ENCODE results near the gene AMOTL1. TPM values are rescaled to one million over a fixed set of nuclear protein-coding genes. Genes with fewer than 3 reads are reported as not detected.

AMOTL1 gene
- total and polyA plus RNA-seq, 12 donors: 3.0 to 26.7 (median 19.5) TPM

DNA sequence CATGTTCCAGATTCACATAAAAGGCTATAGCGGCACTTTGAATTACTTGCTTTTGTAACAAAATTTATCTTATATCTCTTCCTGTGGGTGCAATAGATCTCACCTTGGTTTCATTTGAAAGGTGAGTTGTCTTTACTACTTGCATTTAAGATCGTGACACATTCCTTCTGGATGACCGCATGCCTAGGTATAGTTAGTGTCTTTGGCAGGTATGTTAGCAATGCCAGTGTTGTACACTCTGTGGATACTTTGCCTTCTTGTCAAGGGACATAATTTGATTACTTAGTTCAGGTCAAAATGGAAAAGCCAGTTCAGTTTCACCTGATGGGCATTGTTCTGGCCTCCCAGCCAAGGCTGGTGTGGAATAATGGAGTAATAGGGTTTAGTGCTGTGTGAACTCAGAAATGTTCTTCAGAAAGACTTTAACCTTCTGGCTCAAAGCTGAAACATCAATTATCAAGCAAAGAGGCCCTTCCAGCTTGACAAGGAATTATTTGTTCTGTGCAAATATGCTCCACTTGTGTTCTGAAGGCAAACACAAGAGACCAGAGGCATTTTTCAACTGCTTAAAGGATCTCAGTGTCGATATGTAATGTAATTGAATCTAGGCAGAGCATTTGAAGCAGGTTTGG, 64.6 kb downstream of the AMOTL1 start:
- Histone ChIP-seq H3K36me3 (replicated peaks in 1 of 2) (peaks cover 0 to 20% of the 10 kb centered on the region in 2 donors), H3K9me3 (replicated peaks in 1 of 3) (no peaks in the 10 kb centered on the region), H3K27me3 (no peaks in the 10 kb centered on the region), H3K27ac (no peak overlapping the region), H3K4me3 (no peak overlapping the region), H3K4me1 (replicated peaks in 1 of 2) (no peaks in the 10 kb centered on the region)
- WGBS, 4 donors: 92 to 94% (median 93%) methylated on average over 4 of the region's 4 CpGs
- intact Hi-C loops (cut with DNase I): no loop called here
- TF ChIP-seq, protein P1, sequence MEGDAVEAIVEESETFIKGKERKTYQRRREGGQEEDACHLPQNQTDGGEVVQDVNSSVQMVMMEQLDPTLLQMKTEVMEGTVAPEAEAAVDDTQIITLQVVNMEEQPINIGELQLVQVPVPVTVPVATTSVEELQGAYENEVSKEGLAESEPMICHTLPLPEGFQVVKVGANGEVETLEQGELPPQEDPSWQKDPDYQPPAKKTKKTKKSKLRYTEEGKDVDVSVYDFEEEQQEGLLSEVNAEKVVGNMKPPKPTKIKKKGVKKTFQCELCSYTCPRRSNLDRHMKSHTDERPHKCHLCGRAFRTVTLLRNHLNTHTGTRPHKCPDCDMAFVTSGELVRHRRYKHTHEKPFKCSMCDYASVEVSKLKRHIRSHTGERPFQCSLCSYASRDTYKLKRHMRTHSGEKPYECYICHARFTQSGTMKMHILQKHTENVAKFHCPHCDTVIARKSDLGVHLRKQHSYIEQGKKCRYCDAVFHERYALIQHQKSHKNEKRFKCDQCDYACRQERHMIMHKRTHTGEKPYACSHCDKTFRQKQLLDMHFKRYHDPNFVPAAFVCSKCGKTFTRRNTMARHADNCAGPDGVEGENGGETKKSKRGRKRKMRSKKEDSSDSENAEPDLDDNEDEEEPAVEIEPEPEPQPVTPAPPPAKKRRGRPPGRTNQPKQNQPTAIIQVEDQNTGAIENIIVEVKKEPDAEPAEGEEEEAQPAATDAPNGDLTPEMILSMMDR (IDR thresholded peaks at IDR 0.05): no peak
- TF ChIP-seq POLR2A (IDR thresholded peaks at IDR 0.05): no peak
- no peak for DNase-seq

DNA sequence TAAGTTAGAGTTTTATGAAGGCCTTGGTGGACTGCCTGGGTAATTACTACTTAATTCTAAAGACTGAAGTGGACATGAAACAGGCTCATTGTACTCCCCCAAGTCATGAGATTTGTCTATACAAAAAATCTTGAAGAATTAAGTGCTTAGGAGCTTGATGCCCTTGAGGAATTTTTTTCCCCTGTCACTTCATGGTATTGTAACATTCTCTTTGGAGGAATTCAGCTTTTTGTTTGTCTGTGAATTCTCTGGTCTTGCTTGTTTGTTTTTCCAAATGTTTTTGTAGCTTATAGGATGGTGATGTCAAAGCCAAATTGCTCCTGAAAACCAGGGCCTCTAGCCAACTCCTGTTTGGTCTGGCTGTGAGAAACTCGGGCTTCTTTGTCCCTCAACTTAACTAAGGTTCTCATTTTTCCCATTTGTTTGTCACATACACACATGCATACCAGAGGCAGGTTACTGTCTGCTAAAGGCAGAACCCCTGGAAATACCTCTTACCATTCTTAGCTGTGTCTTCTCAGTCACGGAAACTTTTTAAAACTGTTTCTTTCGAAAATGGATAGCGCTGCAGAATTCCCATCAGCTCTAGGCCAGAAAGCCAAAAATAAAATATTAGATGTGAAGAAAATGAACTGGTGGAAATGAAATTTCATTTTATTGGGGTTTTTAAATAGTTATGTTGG, 66.9 kb downstream of the AMOTL1 start:
- no peak for DNase-seq
- intact Hi-C loops (cut with DNase I): no loop called here
- Histone ChIP-seq H3K27me3 (no peaks in the 10 kb centered on the region), H3K27ac (no peak overlapping the region), H3K9me3 (replicated peaks in 1 of 3) (no peaks in the 10 kb centered on the region), H3K36me3 (replicated peaks in 1 of 2) (peaks cover 0 to 20% of the 10 kb centered on the region in 2 donors), H3K4me3 (no peak overlapping the region), H3K4me1 (replicated peaks in 1 of 2) (peaks cover 0 to 4% of the 10 kb centered on the region in 2 donors)
- 84 to 87% (median 86%) methylated on average over 4 of the region's 4 CpGs for WGBS, 4 donors
- no peak for TF ChIP-seq POLR2A (IDR thresholded peaks at IDR 0.05)
- TF ChIP-seq, protein P1 (IDR thresholded peaks at IDR 0.05): no peak

DNA sequence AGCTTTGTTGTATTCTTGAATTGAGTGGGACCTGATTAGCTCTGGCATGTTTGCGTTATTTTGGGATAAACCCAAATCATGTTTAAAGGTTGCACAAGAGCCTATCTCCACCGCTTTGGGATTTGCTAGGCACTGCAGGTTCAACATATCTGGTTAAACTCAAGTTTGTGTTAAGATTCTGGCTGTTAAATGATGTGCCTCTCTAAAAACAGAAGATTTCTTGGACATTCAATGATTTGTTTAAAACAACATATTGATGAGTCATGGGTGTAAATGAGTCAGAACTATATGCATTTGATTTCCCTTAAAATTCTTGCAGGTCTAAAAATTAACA, 67.4 kb downstream of the AMOTL1 start:
- TF ChIP-seq, protein P1 (IDR thresholded peaks at IDR 0.05): no peak
- no peak for TF ChIP-seq POLR2A (IDR thresholded peaks at IDR 0.05)
- no peak overlapping the region for H3K27ac ChIP-seq
- H3K9me3 ChIP-seq (replicated peaks in 1 of 3): no peaks in the 10 kb centered on the region
- WGBS, 4 donors: 95 to 100% (median 98%) methylated on average over 2 of the region's 2 CpGs
- intact Hi-C loops (cut with DNase I): no loop called here
- no peak overlapping the region for H3K4me3 ChIP-seq
- H3K36me3 ChIP-seq (replicated peaks in 1 of 2): peaks cover 0 to 16% of the 10 kb centered on the region in 2 donors
- peaks cover 0 to 4% of the 10 kb centered on the region in 2 donors for H3K4me1 ChIP-seq (replicated peaks in 1 of 2)
- DNase-seq: no peak
- H3K27me3 ChIP-seq: no peaks in the 10 kb centered on the region

DNA sequence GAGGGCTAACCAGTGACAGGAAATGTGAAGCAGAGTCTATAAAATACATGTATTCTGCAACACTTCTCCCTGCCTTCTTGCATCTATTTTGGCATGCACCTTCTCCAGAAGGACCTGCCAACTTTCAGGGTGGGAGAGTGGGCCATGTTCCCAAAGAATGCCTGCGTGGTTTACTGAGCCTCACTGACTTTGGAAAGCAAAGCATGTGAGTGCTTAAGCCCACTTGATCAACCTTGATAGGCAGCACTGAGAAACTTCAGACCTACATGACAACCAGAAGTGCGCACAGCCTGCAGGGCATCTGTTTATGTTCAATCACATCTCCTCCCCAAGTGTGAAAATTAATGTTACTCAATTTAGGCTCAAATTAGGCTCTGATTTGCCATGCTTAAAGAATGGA, 69.2 kb downstream of the AMOTL1 start:
- Histone ChIP-seq H3K36me3 (replicated peaks in 1 of 2) (peaks cover 0 to 8% of the 10 kb centered on the region in 2 donors), H3K27me3 (no peaks in the 10 kb centered on the region), H3K27ac (no peak overlapping the region), H3K4me1 (replicated peaks in 1 of 2) (peaks cover 0 to 4% of the 10 kb centered on the region in 2 donors), H3K9me3 (replicated peaks in 1 of 3) (no peaks in the 10 kb centered on the region), H3K4me3 (no peak overlapping the region)
- WGBS, 4 donors: 85 to 89% (median 87%) methylated on average over 2 of the region's 2 CpGs
- no peak for TF ChIP-seq POLR2A (IDR thresholded peaks at IDR 0.05)
- TF ChIP-seq, protein P1 (IDR thresholded peaks at IDR 0.05): no peak
- DNase-seq: no peak
- intact Hi-C loops (cut with DNase I): no loop called here

All from adrenal gland (tissue), 12 donors.